Type B pancreatic cell (in vitro differentiated cells): Measurements from ENCODE around the gene DIAPH3. TPM values are rescaled to one million over a fixed set of nuclear protein-coding genes. Genes with fewer than 3 reads are reported as not detected.

Experiments used
- DNase-seq: peaks from one replicate; pipeline ENCODE4 v3.0.0; 2021; ENCODE audit warnings: mixed read lengths; ENCODE audit not compliant: unreplicated experiment; ENCODE audit errors: extremely low spot score
- H3K27ac Mint-ChIP-seq: 2 replicates; pipeline ENCODE4 v1.8.0; 2021; ENCODE audit warnings: mild to moderate bottlenecking, mixed read lengths
- H3K27me3 Mint-ChIP-seq: 2 replicates; pipeline ENCODE4 v1.8.0; 2021; ENCODE audit warnings: mixed read lengths
- H3K36me3 Mint-ChIP-seq: 2 replicates; pipeline ENCODE4 v1.8.0; 2021; ENCODE audit warnings: mixed read lengths
- H3K4me1 Mint-ChIP-seq: one replicate; pipeline ENCODE4 v1.8.0; 2021; ENCODE audit warnings: mixed read lengths; ENCODE audit not compliant: unreplicated experiment
- H3K4me3 Mint-ChIP-seq: 2 replicates; pipeline ENCODE4 v1.8.0; 2021; ENCODE audit warnings: mild to moderate bottlenecking, mixed read lengths
- H3K9me3 Mint-ChIP-seq: 2 replicates; pipeline ENCODE4 v1.8.0; 2021; ENCODE audit warnings: mixed read lengths
- total RNA-seq: library from RNA; stranded (reverse); gene quantifications from 2 replicates; pipeline ENCODE4 v1.2.1, GENCODE V29; 2021; ENCODE audit warnings: low replicate concordance
- TF ChIP-seq, protein P1 (sequence below): fragments of 200-600 bp; sonication (generic); conservative IDR thresholded peaks from 2 replicates; pipeline ENCODE4 v1.5.0; 2021; ENCODE audit warnings: antibody characterized with exemption, mild to moderate bottlenecking

The DIAPH3 gene
- total RNA-seq, 1 donor from 2014 or later = 16.9 TPM

DNA sequence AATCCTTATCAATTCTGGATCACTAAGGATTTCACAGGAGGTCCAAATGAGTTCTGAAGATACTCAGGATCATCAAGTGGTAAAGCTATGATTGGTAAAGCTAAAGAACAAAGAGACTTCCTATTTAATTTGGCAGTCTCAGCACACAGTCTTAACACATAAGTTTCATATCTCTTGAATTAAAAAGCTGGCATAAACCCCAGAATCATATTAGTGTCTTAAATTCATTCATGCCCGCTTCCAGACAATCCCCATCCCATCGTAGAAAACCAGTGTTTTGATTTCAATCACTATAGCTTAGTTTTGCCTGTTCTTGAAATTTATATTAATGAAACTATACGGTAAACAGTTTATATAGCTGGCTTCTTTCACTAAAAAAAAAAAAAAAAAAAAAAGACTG, 278.7 kb downstream of the DIAPH3 start:
- Mint-ChIP-seq H3K9me3 (no peaks in the 10 kb centered on the region), H3K4me3 (no peak overlapping the region), H3K27me3 (no peaks in the 10 kb centered on the region), H3K36me3 (peaks cover 12% of the 10 kb centered on the region), H3K4me1 (peaks cover 6% of the 10 kb centered on the region), H3K27ac (no peak overlapping the region)
- DNase-seq = no peak
- TF ChIP-seq, protein P1, sequence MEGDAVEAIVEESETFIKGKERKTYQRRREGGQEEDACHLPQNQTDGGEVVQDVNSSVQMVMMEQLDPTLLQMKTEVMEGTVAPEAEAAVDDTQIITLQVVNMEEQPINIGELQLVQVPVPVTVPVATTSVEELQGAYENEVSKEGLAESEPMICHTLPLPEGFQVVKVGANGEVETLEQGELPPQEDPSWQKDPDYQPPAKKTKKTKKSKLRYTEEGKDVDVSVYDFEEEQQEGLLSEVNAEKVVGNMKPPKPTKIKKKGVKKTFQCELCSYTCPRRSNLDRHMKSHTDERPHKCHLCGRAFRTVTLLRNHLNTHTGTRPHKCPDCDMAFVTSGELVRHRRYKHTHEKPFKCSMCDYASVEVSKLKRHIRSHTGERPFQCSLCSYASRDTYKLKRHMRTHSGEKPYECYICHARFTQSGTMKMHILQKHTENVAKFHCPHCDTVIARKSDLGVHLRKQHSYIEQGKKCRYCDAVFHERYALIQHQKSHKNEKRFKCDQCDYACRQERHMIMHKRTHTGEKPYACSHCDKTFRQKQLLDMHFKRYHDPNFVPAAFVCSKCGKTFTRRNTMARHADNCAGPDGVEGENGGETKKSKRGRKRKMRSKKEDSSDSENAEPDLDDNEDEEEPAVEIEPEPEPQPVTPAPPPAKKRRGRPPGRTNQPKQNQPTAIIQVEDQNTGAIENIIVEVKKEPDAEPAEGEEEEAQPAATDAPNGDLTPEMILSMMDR = no peak

DNA sequence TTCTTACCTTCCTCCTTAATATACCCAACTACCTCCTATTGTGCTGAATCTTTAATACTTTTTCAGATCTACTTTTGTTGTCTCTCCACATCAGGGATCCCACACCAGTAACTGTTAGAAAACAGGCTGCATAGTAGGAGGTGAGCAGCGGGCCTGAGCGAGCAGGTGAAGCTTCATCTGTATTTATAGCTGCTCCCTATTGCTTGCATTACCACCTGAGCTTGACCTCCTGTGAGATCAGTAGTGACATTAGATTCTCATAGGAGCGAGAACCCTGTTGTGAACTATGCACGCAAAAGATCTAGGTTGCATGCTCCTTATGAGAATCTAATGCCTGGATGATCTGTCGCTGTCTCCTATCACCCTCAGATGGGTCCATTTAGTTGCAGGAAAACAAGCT, 279.8 kb downstream of the DIAPH3 start:
- H3K9me3 Mint-ChIP-seq = no peaks in the 10 kb centered on the region
- TF ChIP-seq, protein P1 = no peak
- H3K4me1 Mint-ChIP-seq = peaks cover 15% of the 10 kb centered on the region
- peaks cover 10% of the 10 kb centered on the region for H3K36me3 Mint-ChIP-seq
- no peak for DNase-seq
- no peaks in the 10 kb centered on the region for H3K27me3 Mint-ChIP-seq
- no peak overlapping the region for H3K27ac Mint-ChIP-seq
- no peak overlapping the region for H3K4me3 Mint-ChIP-seq

DNA sequence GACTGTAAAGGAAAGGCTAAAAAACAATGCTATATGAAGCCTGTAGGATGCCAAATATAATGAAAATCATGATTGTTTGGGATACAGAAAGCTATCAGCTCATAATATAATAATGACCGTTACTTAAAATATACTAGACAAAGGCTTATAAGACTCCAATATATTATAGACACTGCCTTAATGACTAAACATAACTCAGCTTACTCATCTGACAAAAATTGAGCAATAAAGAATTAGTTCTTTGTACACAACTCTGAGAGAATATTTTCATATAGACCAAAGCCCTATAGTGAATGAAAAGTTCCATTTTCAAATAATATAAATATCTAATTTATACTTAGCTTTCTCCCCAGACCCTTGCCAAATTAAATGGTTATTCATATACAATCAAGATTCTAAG, 283.3 kb downstream of the DIAPH3 start:
- no peak for DNase-seq
- TF ChIP-seq, protein P1 = no peak
- Mint-ChIP-seq H3K9me3 (no peaks in the 10 kb centered on the region), H3K27me3 (peaks cover 3% of the 10 kb centered on the region), H3K4me1 (peaks cover 15% of the 10 kb centered on the region), H3K27ac (no peak overlapping the region), H3K4me3 (no peak overlapping the region), H3K36me3 (peaks cover 18% of the 10 kb centered on the region)

DNA sequence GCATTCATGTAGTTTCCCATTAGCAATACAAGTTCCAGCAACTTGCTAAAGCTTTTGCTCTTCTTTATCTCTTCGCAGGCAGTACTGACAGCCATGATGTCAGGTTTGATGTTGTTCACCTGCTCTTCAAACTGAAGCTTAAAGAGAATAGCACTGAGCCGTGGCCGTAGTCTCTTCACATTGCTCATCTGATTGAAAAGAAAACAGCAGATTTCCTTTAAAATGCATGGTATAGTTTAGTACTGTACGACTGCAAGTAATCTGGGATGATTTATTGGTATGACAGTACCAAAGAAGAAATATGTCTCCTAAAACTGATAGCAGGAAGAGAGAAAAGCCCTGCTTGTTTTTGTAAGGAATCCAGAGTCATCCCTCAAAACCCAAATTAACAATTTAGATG, 284.4 kb downstream of the DIAPH3 start:
- no peak for DNase-seq
- Mint-ChIP-seq H3K4me1 (peaks cover 15% of the 10 kb centered on the region), H3K9me3 (no peaks in the 10 kb centered on the region), H3K27ac (no peak overlapping the region), H3K4me3 (no peak overlapping the region), H3K27me3 (peaks cover 3% of the 10 kb centered on the region), H3K36me3 (peaks cover 18% of the 10 kb centered on the region)
- TF ChIP-seq, protein P1 = no peak

DNA sequence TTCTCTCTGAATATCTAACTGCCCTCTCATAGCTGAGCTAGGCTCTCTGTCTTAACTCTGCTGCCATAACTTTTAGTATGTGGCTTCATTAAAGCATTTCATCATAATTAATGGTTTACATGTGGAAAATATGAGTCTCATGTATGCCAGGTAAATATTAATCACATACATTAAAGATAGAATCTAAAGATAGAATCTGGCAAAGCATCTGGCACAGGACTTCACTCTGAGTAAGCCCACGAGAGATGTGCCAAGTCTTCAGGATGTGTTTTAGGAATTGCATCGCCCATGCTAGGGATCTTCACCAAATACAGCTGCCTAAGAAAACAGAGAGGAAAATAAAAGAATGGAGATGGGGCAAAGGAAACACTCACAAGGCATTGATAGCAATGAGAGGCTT, 285.8 kb downstream of the DIAPH3 start:
- TF ChIP-seq, protein P1 = no peak
- DNase-seq = no peak
- Mint-ChIP-seq H3K4me3 (no peak overlapping the region), H3K27me3 (peaks cover 3% of the 10 kb centered on the region), H3K27ac (no peak overlapping the region), H3K9me3 (no peaks in the 10 kb centered on the region), H3K36me3 (peaks cover 18% of the 10 kb centered on the region), H3K4me1 (peaks cover 15% of the 10 kb centered on the region)

DNA sequence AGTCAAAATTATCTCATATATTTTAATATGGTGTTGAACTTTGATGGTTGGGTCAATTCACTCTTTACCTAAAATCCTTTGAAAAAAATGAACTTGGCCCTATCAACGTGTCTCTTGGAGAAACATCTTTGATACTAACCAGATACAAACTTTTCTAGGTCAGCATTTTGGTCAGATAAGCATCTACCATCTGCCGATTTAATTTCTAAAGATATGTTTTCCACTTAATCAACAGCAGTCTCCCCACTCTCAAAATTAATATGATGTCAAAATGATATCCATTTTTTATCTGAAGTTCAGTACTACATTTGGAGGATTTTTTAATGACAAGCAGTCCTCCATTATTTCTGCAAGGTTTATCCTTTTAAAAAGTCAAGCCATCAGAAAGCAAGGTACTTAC, 288.8 kb downstream of the DIAPH3 start:
- peaks cover 3% of the 10 kb centered on the region for H3K27me3 Mint-ChIP-seq
- peaks cover 8% of the 10 kb centered on the region for H3K4me1 Mint-ChIP-seq
- H3K36me3 Mint-ChIP-seq = peaks cover 22% of the 10 kb centered on the region
- TF ChIP-seq, protein P1 = no peak
- no peaks in the 10 kb centered on the region for H3K9me3 Mint-ChIP-seq
- no peak overlapping the region for H3K4me3 Mint-ChIP-seq
- H3K27ac Mint-ChIP-seq = no peak overlapping the region
- no peak for DNase-seq
